NK-92 treated with Interleukin-12 subunit alpha and Interleukin-12 subunit beta, amount 100 ng/mL, for 24 hours (cell line): Measurements from ENCODE around the gene NEURL1.
"Not testable (repeated sequence)": the region's sequence is repeated elsewhere in the genome, so short reads cannot be mapped to it uniquely, and the experiment has no call there.

Experiments used
- DNase-seq: peaks from one replicate; lab custom pipeline; 2025; lab: John Stamatoyannopoulos, UW

Gene NEURL1

DNA sequence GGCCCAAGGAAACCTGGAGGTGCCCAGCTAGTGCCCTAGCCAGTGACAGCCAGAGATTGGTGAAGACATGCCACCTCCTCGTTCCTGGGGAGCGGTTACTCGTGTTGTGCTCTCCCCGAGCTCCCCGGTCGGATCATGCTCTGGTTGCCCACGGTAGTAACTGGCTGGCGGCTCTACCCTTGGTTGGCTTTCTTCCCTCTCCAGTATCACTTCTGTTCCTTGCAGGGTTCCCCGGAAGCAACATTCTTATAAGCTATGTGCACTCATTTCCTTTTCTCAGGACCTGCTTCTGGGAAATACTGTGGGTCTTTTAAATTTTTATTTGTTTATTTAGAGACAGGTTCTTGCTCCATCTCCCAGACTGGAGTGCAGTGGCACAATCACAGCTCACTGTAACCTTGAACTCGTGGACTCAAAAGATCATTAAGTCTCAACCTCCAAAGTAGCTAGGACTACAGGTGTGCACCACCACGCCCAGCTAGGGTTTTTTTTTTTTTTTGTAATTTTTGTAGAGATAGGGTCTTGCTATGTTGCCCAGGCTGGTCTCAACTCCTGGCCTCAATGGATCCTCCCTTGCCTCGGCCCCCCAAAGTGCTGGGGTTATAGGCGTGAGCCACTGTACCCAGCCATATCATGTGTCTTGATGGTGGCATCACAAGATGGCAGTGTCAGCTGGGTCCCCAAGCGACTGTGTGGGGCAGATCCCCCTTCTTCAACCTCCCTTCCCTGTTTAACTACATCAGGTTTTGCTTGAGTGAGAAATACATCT lies 27.9 kb upstream of the NEURL1 start:
- no peak for DNase-seq

DNA sequence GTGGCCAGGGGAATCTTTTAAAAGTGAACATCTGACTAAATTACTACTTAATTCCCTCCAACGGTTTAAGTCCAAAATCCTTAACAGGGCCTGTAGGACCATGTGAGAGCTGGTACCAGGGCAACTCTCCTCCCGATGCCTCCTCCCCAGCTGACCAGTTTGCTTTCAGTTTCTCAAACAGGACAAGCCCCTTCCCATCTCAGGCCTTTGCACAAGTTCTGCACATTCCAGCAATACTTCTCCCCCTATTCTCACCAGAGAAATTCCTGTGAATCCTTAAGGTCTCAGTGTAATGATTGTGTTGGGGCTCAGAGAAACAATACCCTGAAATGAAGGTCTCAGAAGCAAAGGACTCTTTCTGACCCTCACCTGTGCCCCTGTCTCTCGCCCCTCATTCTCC lies 26.8 kb upstream of the NEURL1 start:
- DNase-seq, result no peak

DNA sequence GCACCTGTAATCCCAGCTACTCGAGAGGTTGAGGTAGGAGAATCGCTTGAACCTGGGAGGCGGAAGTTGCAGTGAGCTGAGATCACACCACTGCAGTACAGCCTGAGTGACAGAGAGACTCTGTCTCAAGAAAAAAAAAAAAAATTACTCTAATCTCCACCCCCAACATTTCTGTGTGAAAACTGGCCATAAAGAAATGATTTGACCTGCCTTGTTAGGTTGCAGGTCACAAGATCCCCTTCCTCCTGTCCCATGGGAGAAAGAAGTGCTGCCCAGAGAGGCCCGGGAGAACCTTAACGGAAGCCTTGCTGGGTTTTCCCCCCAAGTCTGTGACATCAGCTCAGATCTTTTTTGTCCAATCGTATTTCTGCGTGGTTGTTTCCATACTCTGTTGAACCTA lies 26.1 kb upstream of the NEURL1 start:
- DNase-seq, result no peak

DNA sequence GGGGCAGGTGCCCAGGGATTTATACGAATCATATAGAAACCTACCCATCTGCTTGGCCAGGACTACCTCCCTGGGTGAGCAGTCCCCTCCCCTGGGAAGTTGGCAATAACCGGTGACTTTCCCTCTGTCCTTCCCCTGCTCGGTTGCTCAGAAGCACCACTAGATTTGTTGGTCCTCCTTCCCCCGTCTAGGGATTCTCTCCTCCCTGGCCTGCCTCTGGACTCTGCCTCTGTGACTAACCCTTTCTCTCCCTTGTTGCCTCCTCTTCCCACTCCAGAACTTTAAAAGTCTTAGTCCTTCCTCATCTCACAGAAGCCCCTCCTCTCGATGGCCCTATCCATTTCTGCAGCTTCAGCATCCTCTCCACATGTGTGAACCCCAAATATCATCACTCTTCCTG lies 24.3 kb upstream of the NEURL1 start:
- no peak for DNase-seq

DNA sequence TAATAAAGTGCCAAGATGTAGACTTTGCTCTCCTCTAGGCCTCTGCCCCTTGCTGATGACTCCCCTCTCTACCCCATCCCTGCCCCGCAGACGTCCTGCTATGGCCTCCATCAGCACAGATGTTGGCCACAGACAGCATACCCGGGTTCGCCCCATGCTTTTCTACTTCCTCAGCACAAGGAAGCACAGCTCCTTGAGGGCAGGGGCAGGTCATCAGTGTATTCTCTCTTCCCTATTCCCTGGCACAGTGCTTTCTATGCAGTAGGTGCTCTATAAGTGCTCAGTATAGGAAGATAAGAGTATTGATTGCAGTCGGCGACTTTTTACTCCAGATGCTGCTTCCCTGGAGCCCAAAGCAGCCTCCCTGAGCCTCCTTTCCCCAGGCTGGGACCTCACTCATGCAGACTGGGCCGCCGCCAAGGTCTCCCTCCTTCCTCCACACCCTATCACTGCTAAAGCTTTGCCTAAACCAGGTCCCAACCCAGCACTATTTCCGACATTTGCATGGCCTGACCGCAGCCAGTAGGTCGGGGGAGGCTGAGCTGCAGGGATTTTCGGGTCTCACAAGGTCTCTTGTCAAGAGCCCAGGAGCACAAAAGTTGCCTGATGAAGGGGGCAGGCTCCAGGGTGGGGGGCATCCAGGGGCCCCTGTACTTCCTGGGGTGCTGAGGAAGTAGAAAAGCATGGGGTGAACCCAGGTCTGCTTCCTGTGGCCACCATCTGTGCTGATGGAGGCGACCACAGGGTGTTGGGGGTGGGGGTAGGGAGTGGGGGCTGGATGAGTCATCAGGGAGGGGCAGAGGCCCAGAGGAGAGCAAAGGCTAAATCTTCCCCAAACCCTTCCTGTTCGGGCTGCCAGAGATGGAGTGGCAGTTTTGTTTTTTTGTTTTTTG lies 22.5 kb upstream of the NEURL1 start:
- DNase-seq, result peak; percentile 81

DNA sequence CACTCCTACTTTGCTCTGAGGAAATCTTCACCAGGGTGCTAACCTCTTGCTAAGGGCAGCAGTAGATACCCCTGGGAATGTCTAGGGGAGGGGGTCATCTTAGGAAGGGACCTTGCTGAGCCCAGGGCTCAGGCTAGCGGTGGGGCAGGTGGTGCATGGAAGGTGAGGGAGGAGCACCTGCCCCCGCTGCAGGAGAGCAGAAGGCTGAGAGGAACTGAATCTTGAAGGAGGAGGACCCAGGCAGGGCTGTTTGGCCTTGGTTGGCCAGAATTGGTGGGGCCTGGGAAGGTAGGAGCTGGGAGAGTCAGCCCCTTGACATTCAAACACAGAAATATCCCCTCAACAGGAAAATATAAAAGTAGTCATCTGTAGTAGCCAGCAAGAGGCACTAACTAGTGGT lies 21.5 kb upstream of the NEURL1 start:
- DNase-seq, result no peak

DNA sequence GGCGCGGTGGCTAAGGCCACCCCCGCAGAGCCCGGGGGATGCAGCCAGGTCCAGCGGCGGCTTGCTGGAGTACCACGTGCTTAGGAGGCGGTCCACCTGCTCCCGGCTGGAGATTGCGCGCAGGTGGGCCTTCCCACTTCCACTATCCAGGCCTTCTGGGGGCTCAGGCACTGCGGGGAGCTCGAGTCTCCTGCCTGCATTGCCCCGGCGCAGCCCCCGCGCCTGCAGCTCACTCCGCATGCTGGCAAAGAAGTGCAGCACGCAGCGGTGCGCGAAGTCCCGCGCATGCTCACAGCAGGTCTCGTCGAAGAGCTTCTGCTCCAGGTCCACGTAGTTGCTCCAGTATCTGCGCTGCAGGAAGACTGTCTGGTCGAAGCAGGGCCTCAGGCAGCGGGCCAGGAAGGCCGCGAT lies 20.2 kb upstream of the NEURL1 start:
- DNase-seq, result no peak

DNA sequence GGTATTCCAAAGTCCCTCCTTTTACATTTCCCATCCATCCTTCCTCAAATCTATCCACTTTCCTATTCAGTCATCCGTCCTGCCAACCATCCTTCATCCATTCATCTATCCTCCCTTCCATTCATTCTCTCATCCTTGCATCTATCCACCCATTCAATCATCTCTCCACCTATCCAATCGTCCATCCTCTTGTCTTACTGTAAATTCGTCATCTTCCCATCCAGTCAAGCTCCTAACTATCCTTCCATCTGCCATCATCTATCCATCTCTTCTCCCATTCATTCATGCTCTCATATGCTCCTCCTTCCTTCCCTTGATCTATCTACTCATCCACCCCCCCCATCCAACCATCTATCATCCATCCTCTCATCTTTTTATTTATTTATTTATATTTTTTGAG lies 19.4 kb upstream of the NEURL1 start:
- no peak for DNase-seq

DNA sequence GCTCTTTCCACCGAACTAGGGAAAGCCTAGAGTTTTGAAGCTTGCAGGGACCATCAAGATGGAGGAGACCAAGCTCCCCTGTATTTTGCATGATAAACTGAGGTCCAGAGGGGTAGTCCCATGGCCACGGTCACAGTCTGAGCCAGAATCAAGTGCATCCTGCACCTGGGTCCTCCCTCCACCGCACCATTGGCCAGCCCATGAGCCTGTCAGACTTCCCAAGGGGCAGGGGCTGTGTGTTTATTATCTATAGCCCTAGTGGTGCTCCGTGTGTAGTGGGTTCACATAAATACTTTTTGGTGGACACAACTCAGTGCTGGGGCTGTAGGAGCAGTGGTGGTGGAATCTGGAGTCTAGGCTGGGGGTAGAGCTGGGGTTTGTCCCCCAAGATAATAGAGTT lies 18.1 kb upstream of the NEURL1 start:
- no peak for DNase-seq

DNA sequence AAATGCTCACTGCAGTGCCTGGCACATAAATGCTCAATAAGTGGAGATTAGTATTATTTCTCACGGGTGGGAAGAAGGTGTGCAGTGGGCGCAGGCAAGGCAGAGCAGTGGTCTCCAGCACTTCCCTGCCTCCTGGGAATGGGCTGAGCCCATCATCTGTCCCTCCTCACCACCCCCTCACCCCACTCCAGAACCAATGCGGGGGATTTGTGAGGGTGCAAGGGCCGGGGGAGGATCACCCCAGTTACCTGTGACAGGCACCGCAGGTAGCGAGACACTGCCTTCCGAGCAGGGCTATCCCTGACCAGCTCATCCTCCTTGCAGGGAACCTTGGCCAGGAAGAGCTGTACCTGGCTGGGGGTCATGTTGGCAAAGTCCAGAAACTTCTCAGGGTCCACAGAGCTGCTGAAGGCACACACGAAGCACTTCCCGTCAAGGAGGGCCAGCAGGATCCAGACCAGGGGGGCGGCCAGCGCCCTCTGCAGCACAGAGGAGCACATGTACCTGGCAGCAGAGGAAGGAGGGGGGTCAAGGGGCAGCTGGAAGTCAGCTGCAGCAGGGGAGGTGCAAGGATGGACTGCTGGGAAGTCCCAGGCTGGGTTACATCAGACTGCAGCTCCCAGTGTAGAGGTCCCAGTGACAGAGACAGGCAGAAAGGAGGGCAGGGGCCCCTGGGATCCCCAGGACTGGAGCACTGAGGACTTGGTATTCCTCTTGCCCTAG lies 17.3 kb upstream of the NEURL1 start:
- no peak for DNase-seq

DNA sequence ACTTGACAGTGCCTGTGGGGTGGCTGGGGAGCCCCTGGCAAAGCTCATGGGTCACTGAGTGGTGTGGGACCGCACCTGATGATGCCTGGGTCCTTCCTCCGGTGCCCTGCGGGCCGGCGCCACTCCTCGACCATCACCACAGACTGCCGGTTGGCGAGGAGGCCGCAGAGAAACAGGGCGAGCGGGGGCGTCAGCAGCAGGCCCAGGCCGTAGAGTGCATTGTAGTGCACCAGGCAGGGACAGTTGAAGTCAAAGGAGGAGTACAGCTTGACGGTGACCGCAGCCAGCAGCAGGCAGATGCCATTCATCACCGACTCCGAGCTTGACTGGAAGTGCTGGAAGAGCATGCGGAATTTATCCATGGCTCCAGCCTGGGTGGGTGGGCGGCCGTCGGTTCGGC lies 14.8 kb upstream of the NEURL1 start:
- no peak for DNase-seq

DNA sequence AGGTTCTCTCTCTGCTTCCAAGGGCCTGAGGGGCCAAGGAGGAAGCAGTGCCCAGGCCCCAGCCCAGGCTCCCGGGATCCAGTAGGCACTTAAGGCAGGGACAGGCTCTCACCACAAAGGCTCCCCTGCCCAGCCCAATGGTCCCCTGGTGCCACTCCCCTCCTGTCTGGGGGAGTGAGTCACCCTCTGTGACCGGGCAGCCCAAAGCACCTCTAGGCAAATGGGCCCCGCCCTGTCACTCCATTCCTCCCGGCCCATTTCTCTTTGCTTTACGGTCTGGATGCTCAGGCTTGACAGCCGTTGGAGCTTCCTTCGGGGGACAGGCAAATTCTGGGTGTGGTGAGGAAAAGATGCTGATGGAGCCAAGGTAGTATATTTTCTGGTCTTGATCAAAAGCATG lies 14.4 kb upstream of the NEURL1 start, which contains the start of gene CALHM3:
TSS of gene CALHM3 (minus strand) at position 106 of the 400 bp plus-strand sequence. CDS start 208 bp downstream, outside the sequence.
- no peak for DNase-seq

DNA sequence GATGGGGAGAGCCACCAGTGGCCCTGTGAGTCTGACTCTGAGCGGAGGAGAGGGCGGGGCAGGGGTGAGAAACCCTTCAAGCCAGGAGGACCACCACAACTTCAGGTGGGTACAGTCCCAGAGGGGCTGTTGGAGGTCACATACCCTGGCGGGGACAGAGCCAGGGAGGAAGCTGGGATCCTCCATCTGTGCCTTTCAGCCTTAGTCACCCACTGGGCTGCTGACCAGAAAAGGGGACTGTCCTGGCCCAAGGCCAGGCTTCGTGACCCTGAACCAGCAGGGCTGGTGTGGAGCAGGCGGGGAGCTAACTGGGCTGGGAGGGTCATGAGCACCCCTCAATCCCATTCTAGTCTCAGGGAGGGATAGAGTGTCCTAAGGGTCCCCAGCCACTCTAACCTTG lies 13.0 kb upstream of the NEURL1 start:
- no peak for DNase-seq

DNA sequence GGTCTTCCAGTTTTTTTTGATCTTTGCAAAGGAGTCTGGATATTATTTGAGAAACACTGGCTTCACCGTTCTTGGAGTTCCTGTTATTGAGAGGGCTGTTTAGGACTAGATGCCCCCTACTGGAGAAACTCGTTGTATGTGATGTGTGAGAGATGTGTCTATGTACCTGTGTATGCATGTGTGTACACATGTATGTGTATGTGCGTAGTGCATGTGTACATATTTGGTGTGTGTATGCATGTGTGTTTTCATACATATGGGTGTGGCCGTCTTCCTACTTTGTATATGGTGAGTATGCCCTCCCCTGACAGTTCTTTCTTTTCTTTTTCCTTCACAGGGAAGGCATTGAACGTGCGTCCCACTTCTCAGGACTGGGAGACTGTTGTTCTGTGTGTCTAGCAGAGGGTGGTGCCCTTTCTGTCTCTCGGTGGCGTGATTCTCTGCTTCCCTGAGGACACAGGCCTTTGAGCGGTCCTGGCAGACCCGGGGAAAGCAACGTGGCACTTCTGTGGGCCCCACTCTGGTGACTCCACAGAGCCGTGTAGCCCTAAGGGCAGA lies 11.5 kb upstream of the NEURL1 start:
- no peak for DNase-seq

DNA sequence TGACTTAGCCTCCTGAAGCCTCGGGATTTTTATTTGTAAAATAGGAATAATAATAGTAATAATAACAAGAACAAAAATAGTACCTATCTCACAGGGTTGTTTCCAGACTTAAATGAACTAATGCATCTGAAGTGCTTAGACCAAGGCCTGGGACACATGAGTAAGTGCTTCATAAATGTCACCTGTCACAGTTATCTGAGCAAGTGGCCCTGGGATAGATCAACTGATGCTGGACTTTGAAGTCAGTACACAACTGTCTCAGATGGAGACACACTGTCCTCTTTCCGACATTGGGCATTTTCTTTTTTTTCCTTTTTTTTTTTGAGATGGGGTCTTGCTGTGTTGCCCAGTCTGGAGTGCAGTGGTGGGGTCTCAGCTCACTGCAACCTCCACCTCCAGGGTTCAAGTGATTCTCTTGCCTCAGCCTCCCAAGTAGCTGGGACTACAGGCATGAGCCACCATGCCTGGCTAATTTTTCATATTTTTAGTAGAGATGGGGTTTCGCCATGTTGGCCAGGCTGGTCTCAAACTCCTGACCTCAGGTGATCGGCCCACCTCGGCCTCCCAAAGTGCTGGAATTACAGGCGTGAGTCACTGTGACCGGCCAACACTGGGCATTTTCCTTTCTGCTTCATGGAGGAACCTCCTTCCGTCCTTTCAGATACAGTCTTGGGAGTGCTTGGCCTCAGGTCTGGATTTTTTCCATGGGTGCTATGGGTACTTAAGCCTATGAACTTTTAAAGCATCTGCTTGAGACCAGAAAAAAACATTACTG lies 6.7 kb upstream of the NEURL1 start:
- DNase-seq, result not testable (repeated sequence)

DNA sequence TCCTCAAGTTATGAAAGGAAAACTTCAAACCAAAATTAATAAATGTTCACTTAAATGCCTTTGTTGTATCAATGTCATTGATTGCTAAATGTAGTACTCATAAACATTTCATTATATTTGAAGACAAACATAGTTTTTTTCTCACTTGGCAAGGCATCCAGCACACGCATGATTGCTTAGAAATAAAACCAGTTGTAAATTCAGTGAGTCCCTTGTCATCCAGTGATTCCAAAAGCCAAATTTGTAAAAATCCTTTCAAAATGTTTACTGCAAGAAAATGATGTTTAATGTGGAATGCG lies 6.1 kb upstream of the NEURL1 start:
- DNase-seq, result no peak

DNA sequence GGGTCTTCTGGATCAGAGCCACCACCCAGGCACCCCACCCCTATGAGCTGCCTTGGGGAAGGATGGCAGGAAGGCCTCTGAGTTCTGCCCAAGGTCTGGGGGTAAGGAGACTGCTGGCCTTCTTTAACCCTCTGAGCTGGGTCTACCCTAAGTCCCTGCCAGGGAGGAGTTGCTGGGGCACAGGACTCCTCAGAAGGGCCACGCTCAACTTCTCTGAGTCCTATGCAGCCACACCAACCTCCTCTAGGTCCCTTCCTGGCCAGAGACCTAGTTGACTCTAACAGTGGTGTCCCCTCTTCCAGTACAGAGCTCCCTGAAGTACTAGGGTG lies 2.6 kb upstream of the NEURL1 start:
- no peak for DNase-seq

DNA sequence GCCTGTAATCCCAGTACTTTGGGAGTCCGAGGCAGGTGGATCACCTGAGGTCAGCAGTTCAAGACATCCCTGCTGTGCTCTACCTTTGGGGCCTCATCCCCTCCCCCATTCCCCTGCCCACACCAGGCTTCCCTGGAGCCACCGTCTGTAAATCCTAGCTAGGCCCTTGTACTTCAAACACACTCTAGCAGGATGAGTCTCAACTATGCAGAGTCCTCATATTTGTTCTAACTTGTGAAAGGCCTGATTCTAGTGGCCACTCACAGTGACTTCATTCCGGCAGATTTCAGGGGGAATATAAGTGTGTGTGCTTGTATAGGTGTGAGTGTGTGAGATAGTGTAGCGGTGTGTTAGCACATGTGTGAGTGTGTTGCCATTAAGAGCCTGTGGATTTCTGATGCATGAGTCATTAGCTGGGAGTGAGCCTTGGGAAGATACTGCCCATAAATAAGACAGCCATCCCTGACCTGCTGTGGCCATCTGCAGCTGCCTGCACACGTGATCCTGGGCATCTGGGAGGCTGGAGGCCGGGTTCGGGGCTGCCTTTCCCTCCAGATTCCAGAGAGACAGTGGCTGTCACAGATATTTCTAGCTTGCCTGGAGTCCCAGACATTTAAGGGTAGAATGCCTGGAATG lies 1.7 kb upstream of the NEURL1 start:
- DNase-seq, result no peak

DNA sequence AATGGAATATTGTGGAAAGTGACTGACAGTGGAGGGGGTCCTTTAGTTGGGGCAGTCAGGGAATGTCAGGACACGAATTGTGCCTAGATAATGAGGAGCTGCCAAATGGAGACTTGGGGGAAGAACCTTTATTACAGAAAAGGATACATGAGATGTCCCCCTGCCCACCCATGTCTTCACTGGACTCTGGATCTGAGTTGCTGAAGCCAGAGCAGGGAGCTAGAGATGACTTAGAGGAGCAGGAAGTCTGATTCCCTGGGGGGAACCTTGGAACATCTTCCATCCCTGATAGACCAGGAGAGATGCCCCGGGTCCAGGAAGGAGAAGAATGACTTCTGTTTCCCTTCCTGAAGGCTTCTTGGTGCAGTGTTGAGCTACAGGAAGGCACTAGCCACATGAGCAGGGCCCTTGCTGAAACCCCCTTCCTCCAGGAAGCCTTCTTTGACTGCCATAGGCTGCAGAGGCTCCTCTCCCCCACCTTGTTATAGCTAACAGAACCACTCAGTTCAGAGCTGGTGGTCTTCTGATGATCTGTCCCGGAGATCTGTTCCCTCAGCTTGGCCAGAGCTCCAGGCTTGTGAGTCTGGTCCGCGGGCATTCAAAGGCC lies 747 bp upstream of the NEURL1 start:
- DNase-seq, result no peak

DNA sequence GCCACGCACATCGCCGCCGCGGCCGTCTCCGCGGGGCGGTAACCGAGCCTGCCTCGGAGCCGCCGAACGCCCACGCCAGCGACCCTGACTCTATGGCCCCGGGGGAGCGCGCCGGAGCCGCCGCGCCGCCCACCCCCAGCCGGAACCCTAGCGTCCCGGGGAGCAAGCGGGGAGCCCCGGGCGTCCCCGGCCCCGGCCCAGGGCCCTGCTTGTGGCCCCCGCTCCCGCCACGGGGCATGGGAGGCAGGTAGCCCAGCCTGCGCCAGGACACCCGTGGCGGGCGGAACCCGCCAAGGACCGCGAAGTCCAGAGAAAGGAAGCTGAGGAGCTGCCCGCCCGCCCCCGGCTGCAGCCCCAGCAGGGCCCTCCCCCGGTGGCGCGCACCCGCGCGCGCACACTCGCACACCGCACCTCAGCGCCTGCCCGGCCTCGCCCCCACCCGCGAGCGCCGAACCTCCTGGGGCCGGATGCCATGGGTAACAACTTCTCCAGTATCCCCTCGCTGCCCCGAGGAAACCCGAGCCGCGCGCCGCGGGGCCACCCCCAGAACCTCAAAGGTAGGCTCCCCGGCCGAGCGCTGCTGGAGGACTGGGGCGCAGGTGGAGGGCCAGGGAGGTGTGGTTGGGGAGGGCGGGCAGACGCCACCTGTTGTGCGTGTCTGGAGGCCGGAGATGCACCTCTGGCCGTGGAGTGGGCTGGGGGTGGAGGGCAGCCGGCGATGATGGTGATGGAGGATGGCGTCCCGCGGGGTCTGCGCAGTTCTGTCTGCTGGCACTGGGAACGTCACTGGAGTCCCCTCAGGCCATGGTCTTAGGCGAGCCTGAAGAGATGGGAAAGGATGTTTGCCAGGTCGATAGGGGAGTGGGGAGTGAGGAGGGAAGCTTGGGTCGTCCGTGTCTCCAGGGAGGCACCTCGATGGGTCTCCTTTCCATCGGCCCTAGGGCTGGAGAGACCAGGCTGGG lies 692 bp downstream of the NEURL1 start:
- no peak for DNase-seq
